ENCODE data around the gene PHLDA1.

DNA sequence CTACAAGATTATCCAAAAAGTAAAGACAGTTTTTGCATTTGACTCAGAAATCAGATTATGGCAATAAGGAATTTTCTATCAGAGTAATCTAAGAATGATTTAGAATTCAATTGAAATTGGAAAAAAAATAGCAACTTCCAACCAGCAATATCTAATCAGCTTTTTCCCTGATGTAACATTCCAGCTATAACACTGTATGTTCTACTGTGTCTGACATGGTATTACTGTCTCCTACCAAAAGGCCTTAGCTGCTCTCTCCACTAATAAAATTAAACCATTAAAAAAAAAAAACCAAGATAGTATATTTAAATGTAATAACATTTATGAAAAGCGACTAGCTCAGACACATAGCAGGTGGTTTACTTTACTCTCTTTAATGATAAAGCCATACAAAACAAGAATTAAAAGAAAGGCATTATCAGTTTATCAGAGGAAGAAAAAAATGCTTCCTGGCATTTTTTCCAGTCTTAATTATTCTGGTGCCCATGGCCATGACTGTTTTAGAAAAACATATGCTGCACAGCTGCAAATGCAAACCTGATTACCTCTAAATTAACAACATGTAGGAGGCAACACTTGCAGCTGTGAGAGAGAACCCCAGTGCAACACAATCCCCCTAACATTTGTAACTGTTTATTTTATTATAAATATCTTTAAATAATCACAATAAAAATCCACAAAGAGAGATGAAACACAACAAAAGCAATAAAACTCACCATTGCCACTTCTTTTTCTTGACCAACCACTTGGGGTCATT, 28.8 kb downstream of the PHLDA1 start:
- TF ChIP-seq POLR2A (IDR thresholded peaks at IDR 0.05; ENCODE audit: low read depth, low read length): no peak
- no peak for TF ChIP-seq TAF1 (IDR thresholded peaks at IDR 0.05; ENCODE audit: low read depth, low read length)
- TF ChIP-seq SPI1 (IDR thresholded peaks at IDR 0.05; ENCODE audit: low read depth, low read length): no peak
- TF ChIP-seq POLR2AphosphoS5 (IDR thresholded peaks at IDR 0.05; ENCODE audit: low read depth, low read length): no peak
